K562 (cell line): ENCODE measurements around the gene SLCO1A2.

Experiments used
- PCBP2 ChIP-seq: fragments of 200-400 bp; formaldehyde crosslinking; IDR thresholded peaks from 2 replicates; pipeline ENCODE4 v1.6.1; 2018; ENCODE audit warnings: low read length, low read depth, mild to moderate bottlenecking, moderate library complexity; ENCODE audit not compliant: poor library complexity, severe bottlenecking
- POLR2G ChIP-seq: fragments of 200-400 bp; formaldehyde crosslinking; IDR thresholded peaks from 2 replicates; pipeline ENCODE4 v1.6.1; 2017; ENCODE audit warnings: low read depth, mild to moderate bottlenecking, antibody characterized with exemption, low read length, moderate library complexity
- ZNF143 ChIP-seq: sonication (generic); formaldehyde crosslinking; IDR thresholded peaks from 2 replicates; pipeline ENCODE4 v1.9.0; 2022; ENCODE audit warnings: mild to moderate bottlenecking, missing genetic modification reagents
- ZNF165 ChIP-seq: fragments of 250-450 bp; sonication (Bioruptor Pico); IDR thresholded peaks from 2 replicates; pipeline ENCODE4 v1.4.0; 2020; ENCODE audit warnings: borderline replicate concordance
- ZNF316 ChIP-seq: fragments of 450-650 bp; IDR thresholded peaks from 2 replicates; pipeline ENCODE4 v1.6.1; 2016
- TF ChIP-seq, protein P1 (sequence below), 3 experiments: IDR thresholded peaks in 2 of 3; conservative IDR thresholded peaks in 1 of 3; 2 replicates each; pipeline ENCODE4 v1.5.1; 2011 to 2012; ENCODE audit warnings: low read length in 3 of 3, mild to moderate bottlenecking in 3 of 3, control low read depth in 2 of 3, improper control_type of control experiment in 1 of 3, inconsistent platforms in 1 of 3, low read depth in 1 of 3, mixed read lengths in 1 of 3, moderate library complexity in 1 of 3; ENCODE audit not compliant: insufficient read depth in 2 of 3
- TF ChIP-seq, protein P2 (sequence below), 2 experiments: fragments of 200-800 bp in 1 of 2; sonication (Bioruptor generic) in 1 of 2; sonication (generic) in 1 of 2; formaldehyde crosslinking in 1 of 2; IDR thresholded peaks in 1 of 2; conservative IDR thresholded peaks in 1 of 2; 2 replicates each; pipeline versions ENCODE4 v1.5.0 to v1.6.1; 2016 to 2020; ENCODE audit warnings: missing compliant biosample characterization in 1 of 2, missing genetic modification characterization in 1 of 2, missing genetic modification reagents in 1 of 2
- TF ChIP-seq, protein P3 (sequence below), 2 experiments: fragments of 450-650 bp in 1 of 2; sonication (generic) in 1 of 2; formaldehyde crosslinking in 1 of 2; IDR thresholded peaks in 1 of 2; conservative IDR thresholded peaks in 1 of 2; 2 replicates each; pipeline versions ENCODE4 v1.6.1 to v1.8.1; 2016 to 2023; ENCODE audit warnings: mild to moderate bottlenecking in 2 of 2, moderate library complexity in 2 of 2, inconsistent platforms in 1 of 2, missing genetic modification reagents in 1 of 2

DNA sequence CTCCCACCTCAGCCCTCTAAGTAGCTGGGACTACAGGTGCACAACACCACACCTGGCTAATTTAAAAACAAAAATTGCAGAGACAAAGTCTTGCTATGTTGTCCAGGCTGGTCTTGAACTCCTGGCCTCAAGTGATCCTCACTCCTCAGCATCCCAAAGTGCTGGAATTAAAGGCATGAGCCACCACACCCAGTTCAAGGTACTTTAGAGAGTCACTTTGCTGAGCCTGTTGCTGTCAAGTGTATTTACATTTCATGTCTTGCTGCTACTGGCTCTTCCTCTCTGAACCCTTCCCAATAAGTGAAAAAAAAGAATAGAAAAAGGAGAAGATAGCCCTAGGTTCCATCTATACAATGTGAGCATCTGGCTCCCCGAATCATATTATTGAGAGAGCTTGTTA lies 38.4 kb downstream of the SLCO1A2 start:
- TF ChIP-seq, protein P1, sequence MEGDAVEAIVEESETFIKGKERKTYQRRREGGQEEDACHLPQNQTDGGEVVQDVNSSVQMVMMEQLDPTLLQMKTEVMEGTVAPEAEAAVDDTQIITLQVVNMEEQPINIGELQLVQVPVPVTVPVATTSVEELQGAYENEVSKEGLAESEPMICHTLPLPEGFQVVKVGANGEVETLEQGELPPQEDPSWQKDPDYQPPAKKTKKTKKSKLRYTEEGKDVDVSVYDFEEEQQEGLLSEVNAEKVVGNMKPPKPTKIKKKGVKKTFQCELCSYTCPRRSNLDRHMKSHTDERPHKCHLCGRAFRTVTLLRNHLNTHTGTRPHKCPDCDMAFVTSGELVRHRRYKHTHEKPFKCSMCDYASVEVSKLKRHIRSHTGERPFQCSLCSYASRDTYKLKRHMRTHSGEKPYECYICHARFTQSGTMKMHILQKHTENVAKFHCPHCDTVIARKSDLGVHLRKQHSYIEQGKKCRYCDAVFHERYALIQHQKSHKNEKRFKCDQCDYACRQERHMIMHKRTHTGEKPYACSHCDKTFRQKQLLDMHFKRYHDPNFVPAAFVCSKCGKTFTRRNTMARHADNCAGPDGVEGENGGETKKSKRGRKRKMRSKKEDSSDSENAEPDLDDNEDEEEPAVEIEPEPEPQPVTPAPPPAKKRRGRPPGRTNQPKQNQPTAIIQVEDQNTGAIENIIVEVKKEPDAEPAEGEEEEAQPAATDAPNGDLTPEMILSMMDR (IDR thresholded peaks at IDR 0.05 in 2 of 3, conservative IDR thresholded peaks at IDR 0.05 in 1 of 3; ENCODE audit: insufficient read depth in 2 of 3, low read depth in 1 of 3, low read length in 3 of 3), result no peak
- TF ChIP-seq, protein P2, sequence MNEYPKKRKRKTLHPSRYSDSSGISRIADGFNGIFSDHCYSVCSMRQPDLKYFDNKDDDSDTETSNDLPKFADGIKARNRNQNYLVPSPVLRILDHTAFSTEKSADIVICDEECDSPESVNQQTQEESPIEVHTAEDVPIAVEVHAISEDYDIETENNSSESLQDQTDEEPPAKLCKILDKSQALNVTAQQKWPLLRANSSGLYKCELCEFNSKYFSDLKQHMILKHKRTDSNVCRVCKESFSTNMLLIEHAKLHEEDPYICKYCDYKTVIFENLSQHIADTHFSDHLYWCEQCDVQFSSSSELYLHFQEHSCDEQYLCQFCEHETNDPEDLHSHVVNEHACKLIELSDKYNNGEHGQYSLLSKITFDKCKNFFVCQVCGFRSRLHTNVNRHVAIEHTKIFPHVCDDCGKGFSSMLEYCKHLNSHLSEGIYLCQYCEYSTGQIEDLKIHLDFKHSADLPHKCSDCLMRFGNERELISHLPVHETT (CRISPR knock-in tag; conservative IDR thresholded peaks at IDR 0.05 in 1 of 2, IDR thresholded peaks at IDR 0.05 in 1 of 2), result no peak
- TF ChIP-seq ZNF165 (no peak), ZNF143 (CRISPR knock-in tag) (no peak), POLR2G (no peak), PCBP2 (no peak), ZNF316 (no peak)
- TF ChIP-seq, protein P3, sequence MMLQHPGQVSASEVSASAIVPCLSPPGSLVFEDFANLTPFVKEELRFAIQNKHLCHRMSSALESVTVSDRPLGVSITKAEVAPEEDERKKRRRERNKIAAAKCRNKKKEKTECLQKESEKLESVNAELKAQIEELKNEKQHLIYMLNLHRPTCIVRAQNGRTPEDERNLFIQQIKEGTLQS (IDR thresholded peaks at IDR 0.05), result no peak
- TF ChIP-seq, protein P3 (CRISPR knock-in tag; conservative IDR thresholded peaks at IDR 0.05), result no peak
